Stimulated activated CD4-positive, alpha-beta T cell treated with anti-CD3 and anti-CD28 coated beads, Interleukin-1b, Interleukin-23, amount 100 ng/mL, for 24 hours (primary cell): ENCODE measurements around the gene DSCAML1.
"Not testable (repeated sequence)": the region's sequence is repeated elsewhere in the genome, so short reads cannot be mapped to it uniquely, and the experiment has no call there.

ENCODE experiments used
- DNase-seq, 4 experiments: peaks; one replicate each; pipeline ENCODE4 v3.0.0-alpha.2; 2020; ENCODE audit warnings: low read depth in 4 of 4, low spot score in 1 of 4

DSCAML1 gene

DNA sequence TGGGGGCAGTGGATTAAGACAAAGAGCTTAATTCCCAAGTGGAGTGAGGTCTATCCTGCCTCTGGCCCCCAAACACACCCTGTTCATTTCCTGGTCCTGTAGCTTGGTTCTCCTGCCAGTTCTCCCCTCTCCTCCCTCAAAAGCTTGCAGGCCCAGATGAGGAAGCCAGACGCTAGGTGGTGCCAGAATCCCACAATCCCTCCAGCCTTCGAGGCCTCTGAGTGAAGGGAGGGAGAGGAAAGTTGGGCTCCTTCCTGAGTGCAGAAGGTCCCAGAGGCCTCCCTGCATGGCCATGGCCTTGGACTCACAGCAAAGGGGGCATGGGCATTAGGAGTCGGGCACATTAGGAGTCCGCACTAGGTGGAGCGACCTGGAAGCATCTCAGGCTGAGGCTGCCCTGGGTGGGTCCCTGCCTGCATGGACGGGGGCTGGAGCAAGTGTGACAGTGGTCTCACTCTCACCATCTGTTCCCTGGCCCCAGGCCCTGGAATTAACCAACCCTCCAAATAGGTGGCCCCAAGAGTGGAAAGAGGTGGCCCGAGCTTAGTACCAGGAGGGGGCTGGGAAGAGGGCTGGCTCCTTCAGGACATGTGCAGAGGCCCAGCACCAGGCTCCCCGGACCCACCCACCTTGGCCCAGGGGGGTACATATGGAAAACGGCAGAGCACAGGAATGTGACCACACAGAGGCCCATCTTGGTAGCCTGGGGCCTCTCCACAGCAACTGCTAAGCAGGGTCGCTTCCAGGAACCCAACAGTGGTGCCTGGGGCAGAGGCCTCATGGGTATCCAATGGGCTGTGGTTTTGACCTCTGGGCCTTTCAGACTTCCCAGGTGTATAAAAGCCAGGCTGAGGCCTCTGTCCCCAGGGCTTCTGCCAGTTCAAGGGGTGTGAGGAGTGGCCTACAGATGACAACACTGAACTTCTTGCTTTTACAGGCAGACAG is 22.4 kb upstream of the DSCAML1 start:
- DNase-seq: no peak

DNA sequence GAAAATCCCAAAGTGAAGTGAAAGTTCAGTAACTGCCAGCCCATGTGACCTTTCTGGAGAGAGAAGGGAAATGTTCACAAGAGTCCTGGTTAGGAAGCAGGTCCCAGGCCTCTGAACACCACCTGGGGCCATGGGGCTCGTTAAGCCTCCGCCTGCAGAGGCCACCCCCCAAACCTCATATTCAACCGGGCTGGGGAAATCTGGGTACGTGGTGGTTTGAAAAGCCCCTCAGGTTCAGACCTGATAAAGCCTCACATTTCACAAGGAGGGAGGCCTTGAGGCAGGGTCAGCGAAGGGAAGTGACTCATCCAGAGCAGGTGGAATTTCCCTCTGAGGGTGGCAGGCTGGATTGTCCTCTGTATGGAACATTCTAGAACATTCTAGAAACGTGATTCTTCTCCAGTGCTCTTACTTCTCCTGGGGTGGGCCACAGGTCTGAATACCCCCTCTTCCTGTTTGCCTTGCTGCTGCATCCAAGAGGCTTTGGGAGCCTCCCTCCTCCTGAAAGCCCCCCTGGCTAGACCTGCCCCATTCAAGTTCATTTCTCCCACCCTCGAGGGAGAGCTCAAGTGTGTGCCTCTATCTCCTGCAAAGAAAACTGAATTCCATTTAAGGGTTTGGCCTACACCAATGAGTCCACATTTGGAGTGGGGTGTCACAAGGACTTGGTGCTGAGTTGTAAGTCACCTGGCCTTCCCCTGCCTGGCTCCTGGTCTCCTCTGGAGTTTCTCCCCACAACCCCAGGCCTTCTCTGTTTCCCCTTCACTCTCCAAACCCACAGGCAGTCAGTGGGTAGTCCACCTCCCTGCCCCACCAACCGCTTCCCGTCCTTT is 21.2 kb upstream of the DSCAML1 start:
- DNase-seq: no peak

DNA sequence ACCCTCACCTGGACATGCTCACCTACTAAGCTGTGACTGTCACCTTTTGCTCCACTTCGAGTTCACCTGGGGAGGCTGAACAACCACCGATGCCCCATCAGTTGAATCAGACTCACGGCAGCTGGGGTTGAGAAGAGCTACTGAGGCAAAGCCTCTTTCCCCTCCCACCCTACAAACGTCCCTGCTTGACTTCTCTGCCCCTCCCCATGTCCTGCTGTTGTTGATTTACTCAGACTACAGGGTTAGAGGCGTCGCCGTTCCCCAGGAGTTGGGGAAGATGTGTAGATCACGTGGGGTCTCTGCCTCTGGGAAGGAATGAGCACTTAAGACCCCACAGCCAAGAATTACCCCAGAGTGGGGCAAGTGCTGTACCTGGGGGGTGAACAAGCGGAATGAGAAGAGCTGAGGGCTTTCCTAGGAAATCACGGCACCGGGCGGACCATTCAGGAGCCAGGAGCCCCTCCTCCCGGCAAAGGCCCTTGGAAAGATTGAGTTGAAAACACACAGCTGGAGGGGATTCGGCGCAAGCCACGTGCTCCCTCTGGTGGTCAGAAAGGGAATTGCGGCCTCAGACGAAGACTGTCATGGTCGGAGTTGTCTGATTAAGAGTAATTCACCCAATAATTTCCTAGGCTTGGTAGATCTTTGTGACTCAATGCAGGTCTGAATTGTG is 20.5 kb upstream of the DSCAML1 start:
- DNase-seq: peak; percentile 77 to 91 (median 86)

DNA sequence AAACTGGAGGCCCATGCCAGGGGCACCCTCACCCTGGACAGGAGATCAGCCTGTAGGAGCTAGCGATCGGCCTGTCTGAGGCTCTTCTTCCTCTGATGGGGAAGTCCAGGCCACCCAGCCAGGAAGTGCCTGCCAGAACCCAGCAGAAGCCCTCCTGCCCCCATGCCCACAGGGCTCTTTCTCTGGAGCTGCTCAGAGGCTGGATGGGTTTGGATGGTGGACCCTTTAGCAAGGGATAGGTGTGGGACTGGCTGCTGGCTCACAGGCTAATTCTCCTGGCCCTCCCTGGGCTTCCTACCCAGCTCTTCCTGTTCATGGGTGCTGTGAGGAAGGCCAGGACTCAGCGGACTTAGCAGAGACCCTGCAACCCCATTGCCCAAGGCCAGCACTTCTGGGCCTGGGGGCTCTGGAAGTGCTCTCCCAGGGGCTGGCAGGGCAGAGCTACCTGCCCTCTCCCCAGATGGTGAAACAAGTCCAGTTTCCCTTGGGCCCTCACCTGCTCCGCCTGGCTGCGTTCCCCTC is 19.9 kb upstream of the DSCAML1 start:
- DNase-seq: no peak

DNA sequence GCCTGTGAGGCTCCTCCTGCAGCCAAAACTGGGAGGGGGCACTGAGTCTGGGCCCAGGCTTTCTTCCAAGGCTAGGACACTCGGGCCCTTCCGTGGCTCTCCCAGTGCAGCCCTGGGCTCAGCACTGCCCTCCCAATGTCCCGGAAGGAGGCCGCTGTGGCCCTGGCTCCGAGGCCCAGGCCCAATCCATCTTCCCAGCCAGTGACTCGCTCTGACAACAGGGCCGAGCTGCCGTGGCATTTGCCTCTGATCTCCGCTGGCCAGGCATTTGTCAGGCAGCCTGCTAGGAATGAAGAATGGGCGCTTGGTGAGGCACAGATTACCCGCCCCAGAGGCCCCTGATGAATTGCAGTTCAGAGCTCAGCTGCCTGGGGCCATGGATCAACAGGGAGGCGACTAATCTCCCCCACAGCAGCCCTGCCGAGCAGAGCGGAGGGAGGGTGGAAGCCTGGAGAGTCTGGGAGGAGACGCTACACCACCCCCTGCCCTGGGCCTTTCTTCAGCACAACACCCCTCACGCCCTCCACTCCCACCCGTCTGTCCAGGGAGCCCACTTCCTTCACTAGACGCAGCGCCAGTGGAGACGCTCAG is 19.2 kb upstream of the DSCAML1 start:
- DNase-seq: no peak

DNA sequence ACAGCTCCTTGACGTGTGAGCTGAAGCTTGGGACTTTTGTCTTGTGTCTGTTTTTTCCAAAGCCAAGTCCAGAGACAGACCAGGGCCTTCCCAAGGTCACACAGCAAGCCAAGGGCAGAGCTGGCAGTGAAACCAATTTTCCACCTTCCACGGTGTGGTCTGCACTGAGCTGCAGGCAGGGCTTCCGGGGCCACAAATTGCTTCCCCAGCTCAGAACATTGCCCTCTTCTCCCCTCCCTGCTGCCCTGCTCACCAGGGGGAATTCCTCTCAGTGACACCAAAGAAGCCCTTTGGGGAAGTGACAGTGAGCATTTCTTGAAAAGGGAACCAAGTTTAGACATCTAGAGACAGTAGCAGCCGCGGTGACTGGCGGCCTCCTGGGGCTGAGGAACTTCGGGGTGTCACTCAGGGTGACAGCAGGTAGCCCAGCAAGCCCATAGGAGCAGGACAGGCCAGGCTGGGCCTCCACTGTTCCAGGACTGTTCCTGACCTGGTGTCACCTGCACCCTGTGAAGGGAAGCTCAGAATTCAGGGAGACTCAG is 18.3 kb upstream of the DSCAML1 start:
- peak in 2 of 4 experiments; percentile 46 to 60 for DNase-seq

DNA sequence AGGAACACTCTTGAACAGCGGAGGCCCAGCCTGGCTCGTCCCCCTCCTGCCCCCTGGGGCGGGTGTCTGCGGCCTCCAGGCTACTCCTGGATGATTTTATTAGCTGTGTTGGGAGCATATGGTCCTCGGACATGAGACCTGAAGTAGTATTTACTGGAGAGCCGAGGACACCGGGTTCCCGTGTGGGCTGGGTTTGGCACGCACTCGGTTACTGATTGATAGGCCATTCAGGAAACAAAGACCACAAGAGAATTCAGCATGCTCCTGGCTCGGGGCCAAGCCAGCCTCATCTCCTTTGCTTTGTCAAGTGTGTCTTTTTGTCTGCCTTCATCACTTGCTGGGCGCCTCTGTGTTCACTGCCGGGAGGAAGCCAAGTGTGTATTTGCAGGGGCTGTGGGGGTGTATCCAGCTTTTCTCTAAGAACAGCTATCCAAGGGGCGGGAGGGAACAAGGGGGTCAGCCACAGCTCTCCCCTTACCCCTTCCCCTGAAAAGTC is 17.8 kb upstream of the DSCAML1 start:
- peak in 2 of 4 experiments; percentile 44 to 65 for DNase-seq

DNA sequence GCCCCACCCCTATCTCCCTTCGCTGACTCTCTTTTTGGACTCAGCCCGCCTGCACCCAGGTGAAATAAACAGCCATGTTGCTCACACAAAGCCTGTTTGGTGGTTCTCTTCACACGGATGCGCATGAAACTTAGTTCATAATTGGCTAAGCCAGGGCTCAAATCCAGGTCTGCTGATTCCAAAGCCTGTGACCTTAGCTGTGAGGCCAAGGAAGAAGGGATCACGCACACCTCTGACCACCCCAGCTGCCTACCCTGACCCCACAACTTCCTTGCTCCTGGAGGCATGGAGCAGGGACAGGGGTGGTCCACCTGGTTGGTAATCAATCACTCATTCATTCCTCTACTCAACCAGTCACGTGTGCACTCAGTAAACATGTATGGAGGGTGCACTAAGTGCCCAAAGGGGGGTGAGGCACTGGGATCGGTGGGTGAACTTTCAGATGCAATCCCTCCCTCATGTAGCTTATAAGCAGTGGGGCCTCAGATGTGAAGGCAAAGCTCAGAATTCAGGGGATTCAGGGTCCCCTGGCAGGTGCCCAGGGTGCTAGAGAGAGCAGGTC is 17.3 kb upstream of the DSCAML1 start:
- no peak for DNase-seq

DNA sequence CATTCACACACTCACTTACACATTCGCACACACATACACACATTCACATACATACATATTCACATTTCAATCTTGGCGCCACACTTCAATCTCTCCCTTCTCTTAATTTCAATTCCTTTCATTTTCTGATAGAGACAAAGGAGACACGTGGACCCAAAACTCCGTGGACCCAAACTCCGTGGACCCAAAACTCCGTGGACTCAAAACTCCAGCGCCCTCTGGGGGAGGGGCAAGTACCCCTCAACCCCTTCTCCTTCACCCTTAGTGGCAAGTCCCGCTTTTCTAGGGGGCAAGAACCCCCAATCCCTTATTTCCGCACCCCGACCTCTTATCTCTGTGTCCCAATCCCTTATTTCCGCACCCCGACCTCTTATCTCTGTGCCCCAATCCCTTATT is 13.0 kb upstream of the DSCAML1 start:
- DNase-seq: not testable (repeated sequence)

DNA sequence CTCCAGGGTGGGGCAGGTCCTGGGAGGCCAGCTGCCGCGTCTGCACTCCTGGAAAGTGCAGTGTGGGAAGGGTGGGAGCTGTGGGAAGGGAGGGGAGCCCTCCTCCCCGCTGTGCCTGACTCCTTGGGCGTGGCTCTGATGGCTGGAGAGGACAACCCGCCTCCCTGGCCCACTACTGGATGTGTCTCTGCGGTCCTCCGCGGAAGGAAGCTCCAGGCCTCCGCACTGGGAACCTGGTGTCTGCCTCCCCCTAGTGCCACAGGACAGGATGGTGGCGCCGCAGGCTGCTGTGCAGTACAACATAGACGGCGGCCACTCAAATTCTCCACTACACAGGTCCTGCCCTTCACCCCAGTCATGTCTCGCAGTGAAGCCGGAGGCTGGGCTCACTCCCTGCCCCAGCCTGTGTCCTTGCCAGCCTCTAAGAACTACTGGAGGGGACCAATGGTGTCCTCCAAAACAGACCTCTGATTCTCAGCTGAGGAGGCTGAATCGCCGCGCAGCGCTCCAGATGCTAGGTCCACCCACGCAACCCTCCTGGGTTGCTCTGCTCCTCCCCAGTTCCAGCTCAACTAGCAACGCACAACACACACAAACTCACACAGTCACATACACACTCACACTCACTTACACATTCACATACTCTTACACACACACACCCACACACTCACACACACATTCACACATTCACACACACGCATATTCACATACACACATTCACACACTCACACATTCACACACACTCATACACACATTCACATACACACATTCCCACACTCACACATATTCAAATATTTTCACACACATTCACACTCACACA is 12.4 kb upstream of the DSCAML1 start:
- DNase-seq: no peak

DNA sequence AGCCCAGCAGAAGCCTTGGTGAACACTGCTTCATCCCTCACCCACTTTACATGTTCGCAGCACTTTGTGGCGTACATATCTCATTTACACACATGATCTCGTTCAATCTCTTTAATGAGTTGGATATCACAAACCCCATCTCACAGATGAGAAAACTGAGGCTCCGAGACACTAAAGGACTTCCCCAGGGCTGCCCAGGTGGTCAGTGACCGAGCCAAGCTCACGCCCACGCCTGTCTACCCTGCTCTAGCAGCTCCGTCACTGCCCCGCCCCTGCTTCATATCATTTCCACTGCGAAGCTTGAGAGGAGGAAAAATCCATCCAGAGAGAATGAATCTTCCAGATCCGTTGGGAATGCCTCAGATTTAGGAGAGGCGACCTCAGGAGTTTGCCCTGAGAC is 11.8 kb upstream of the DSCAML1 start:
- DNase-seq: no peak

DNA sequence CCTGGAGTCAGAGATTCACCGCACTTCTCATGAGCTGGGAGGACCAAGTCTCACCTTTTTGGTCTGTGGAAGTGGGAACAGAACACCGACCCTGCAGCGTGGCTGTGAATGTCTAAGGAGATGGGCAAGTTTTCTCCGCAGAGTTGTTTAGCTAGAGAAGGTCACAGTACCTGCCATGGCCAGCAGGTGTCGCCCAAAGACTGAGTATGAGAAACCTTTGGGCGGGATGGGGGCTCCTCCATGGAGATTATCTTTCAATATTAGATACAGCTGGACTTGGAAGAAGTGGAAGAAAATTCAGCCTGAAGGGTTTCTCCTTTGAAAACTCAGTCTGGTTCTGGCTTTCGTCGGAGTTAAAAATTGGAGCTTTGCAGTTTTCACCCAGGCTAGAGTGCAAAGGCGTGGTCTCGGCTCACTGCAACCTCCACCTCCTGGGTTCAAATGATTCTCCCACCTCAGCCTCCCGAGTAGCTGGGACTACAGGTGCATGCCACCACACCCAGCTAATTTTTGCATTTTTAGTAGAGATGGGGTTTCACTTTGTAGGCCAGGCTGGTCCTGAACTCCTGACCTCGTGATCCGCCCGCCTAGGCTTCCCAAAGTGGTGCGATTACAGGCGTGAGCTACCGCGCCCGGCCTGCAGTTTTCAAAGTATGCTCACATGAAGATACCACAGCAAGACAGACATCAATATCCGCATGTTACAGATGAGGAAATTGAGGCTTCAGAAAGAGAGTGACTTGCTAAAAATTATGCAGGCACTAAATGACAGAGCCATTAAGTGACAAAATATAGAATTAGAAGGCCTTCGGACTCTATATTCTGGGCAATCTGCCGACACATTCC is 10.7 kb upstream of the DSCAML1 start:
- peak; percentile 49 to 82 (median 67) for DNase-seq

DNA sequence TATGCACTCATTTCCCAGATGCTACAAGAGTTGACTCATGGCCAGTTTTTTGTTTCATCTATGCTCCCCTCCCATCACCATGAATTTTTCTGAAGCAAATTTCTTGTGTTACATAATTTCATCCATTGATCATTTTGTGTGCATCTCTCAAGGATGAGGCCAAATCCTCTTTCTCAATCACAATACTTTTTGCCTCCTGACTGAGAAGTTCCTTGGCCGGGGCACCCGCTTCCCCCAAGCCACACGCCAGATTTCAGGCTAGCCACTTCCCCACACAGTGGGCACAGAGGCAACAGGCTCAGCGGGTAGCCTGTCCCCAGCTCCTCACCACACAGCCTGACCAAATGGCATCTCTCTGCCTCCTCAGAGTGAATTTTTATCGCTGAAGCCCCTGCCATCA is 9.8 kb upstream of the DSCAML1 start:
- DNase-seq: no peak

DNA sequence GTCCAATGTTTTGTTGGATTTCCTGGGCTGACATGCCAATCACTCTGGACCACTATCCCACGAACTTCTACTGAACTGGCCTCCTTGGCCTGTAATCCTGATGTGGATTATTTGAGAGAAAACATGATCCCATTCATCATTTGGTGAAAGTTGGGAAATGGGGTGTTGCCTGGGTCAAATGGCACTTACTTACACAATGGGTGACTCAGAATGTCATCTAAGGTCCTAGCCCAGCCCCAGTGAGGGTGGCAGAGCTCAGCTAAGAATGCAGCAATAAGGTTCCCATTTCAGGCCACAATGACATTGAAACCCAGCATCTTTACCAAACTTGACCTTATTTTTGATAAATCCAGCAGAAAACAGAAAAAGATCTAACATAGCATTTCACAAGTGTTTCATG is 8.0 kb upstream of the DSCAML1 start:
- DNase-seq: no peak

DNA sequence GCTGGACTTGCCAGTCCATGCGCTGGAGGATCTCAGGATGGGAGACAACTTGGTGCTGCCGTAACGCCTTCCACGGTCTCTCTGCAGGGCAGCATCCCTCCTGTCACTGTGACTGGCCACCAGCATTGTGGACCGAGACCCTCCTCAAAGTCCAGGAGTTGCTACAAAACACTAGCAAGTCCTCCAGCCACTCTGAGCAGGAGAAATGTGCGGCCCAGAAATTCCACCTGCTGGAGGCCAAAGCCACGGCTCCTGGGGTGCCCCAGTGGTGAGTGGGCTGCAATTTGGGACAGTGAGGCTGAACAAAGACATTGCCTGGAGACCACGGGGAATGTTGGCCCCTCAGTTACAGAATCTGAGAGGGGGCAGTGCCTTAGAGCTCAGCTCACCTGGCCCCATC is 6.9 kb upstream of the DSCAML1 start:
- no peak for DNase-seq

DNA sequence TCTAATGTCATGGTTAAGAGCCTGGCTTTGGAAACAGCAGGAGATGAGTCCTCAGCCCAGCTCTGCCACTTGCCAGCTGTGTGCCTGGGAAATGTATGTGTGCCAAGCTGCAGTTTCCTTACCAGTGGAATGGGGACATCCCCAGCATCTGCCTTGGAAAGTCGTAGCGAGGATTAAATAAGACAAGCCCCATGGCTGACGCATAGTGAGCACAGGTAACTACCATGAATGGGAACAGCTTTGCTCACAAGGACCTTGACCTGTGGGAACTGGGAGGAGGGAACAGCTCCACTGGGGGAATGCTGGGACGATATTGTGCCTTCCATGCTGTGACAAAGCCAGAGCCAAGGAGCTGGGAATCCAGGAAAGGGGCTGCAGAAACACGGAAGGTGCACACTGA is 2.6 kb upstream of the DSCAML1 start:
- no peak for DNase-seq

DNA sequence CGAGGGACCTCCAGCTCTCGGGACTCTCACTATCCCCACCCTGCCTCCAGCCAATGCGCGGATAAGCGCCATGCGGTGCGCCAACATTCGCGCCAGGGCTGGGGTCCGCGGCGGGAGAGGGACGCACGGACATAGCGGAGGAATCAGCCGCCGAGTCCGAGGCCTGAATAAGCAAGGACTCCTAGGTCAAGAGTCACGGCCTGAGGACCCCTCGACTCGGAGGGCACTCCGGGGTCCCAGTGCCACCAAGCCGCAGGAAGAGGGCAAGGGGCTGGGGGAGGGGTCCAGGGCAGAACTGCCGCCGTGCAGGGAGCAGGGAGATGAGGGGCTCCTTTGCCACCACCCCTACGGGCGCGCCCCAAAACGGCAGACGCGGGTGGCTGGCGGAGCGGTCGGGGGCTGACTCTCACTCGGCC is 552 bp downstream of the DSCAML1 start:
- DNase-seq: no peak
